Activated CD8-positive, alpha-beta memory T cell treated with anti-CD3 and anti-CD28 coated beads, Interleukin-2, amount 10 ng/mL, durations not matched to agents 7 days and 5 days (primary cell): ENCODE results near the gene MIER3. TPM values are rescaled to one million over a fixed set of nuclear protein-coding genes. Genes with fewer than 3 reads are reported as not detected.
A peak's percentile ranks its signal among the peaks of the same experiment; 100 is the strongest.

Experiments used
- ATAC-seq: fragments of 150-1000 bp; cut with Tn5 transposase; one replicate; pipeline ENCODE4 v1.10.0; 2021; ENCODE audit warnings: moderate library complexity
- CTCF ChIA-PET: fragments of 350-600 bp; sonication (Branson Sonifier 250); formaldehyde crosslinking; loops from one replicate; lab custom pipeline; 2021; ENCODE audit warnings: antibody characterized with exemption; lab: Charles Lee
- DNase-seq: peaks from one replicate; pipeline ENCODE4 v3.0.0-alpha.2; 2020
- H3K27ac Mint-ChIP-seq: one replicate; pipeline ENCODE4 v1.8.0; 2021; ENCODE audit warnings: mild to moderate bottlenecking, mixed read lengths
- H3K27me3 Mint-ChIP-seq: one replicate; pipeline ENCODE4 v1.8.0; 2021; ENCODE audit warnings: mixed read lengths
- H3K36me3 Mint-ChIP-seq: one replicate; pipeline ENCODE4 v1.8.0; 2021; ENCODE audit warnings: mild to moderate bottlenecking, mixed read lengths
- H3K4me1 Mint-ChIP-seq: one replicate; pipeline ENCODE4 v1.8.0; 2021; ENCODE audit warnings: mixed read lengths
- H3K4me3 Mint-ChIP-seq: one replicate; pipeline ENCODE4 v1.8.0; 2021; ENCODE audit warnings: mild to moderate bottlenecking, moderate library complexity, mixed read lengths
- H3K9me3 Mint-ChIP-seq: one replicate; pipeline ENCODE4 v1.8.0; 2022; ENCODE audit warnings: low read depth, mixed read lengths
- total RNA-seq, 2 experiments: library from RNA; stranded (reverse); gene quantifications; one replicate each; pipeline ENCODE4 v1.2.3, GENCODE V29; 2021

MIER3 gene
- total RNA-seq, 2 experiments from 2014 or later, result 23.9 to 24.8 TPM

- Mint-ChIP-seq H3K4me3 (no peak overlapping the region), H3K9me3 (no peaks in the 10 kb centered on the region), H3K4me1 (no peaks in the 10 kb centered on the region), H3K27ac (no peak overlapping the region), H3K27me3 (peaks cover 11% of the 10 kb centered on the region), H3K36me3 (peaks cover 4% of the 10 kb centered on the region)
- DNase-seq (no peak), ATAC-seq (peak; percentile 68)
- CTCF ChIA-PET, result interaction anchor here (1.0 to 5.8 kb wide), 9 partner anchors 9 to 630 kb away, joined by 3 to 33 read pairs (median 5); no protein-coding TSS in a partner anchor
Measured at GRCh38 chr5:56900858-56901578, 50.9 kb downstream of the MIER3 start.

- ATAC-seq (peak; percentile 23), DNase-seq (no peak)
- Mint-ChIP-seq H3K4me1 (no peaks in the 10 kb centered on the region), H3K4me3 (no peak overlapping the region), H3K27me3 (peaks cover 11% of the 10 kb centered on the region), H3K27ac (no peak overlapping the region), H3K9me3 (no peaks in the 10 kb centered on the region), H3K36me3 (peaks cover 7% of the 10 kb centered on the region)
- CTCF ChIA-PET, result interaction anchor here (0.6 to 5.8 kb wide), 10 partner anchors 10 to 629 kb away, joined by 3 to 33 read pairs (median 4); no protein-coding TSS in a partner anchor
Measured at GRCh38 chr5:56900395-56900794, 51.5 kb downstream of the MIER3 start.

- peaks cover 8% of the 10 kb centered on the region for H3K4me1 Mint-ChIP-seq
- H3K4me3 Mint-ChIP-seq, result no peak overlapping the region
- ATAC-seq (no peak), DNase-seq (no peak)
- peaks cover 3% of the 10 kb centered on the region for H3K27me3 Mint-ChIP-seq
- no peaks in the 10 kb centered on the region for H3K9me3 Mint-ChIP-seq
- H3K27ac Mint-ChIP-seq, result no peak overlapping the region
- peaks cover 22% of the 10 kb centered on the region for H3K36me3 Mint-ChIP-seq
- CTCF ChIA-PET, result interaction anchor here (0.7 to 2.9 kb wide), 3 partner anchors 292 to 628 kb away, joined by 3 to 9 read pairs (median 5); no protein-coding TSS in a partner anchor
Measured at GRCh38 chr5:56898213-56898612, 53.7 kb downstream of the MIER3 start.

- H3K9me3 Mint-ChIP-seq, result no peaks in the 10 kb centered on the region
- CTCF ChIA-PET, result interaction anchor here (1.1 to 2.9 kb wide), 4 partner anchors 10 to 627 kb away, joined by 3 to 9 read pairs (median 4); no protein-coding TSS in a partner anchor
- peaks cover 32% of the 10 kb centered on the region for H3K36me3 Mint-ChIP-seq
- peaks cover 12% of the 10 kb centered on the region for H3K4me1 Mint-ChIP-seq
- ATAC-seq, result no peak
- H3K4me3 Mint-ChIP-seq, result no peak overlapping the region
- no peak for DNase-seq
- H3K27ac Mint-ChIP-seq, result no peak overlapping the region
- H3K27me3 Mint-ChIP-seq, result no peaks in the 10 kb centered on the region
Measured at GRCh38 chr5:56896763-56897162, 55.2 kb downstream of the MIER3 start.

GRCh38 chr5:56893251-56893951 lies 58.5 kb downstream of the MIER3 start:
- Mint-ChIP-seq H3K27me3 (no peaks in the 10 kb centered on the region), H3K36me3 (peaks cover 62% of the 10 kb centered on the region), H3K9me3 (no peaks in the 10 kb centered on the region), H3K4me3 (no peak overlapping the region), H3K4me1 (peaks cover 12% of the 10 kb centered on the region), H3K27ac (no peak overlapping the region)
- peak; percentile 36 for ATAC-seq
- CTCF ChIA-PET, result interaction anchor here (1.1 kb wide), 1 partner anchor 55 kb away, joined by 3 read pairs; no protein-coding TSS in a partner anchor
- no peak for DNase-seq

GRCh38 chr5:56881571-56881970 lies 70.4 kb downstream of the MIER3 start:
- ATAC-seq (no peak), DNase-seq (no peak)
- peaks cover 61% of the 10 kb centered on the region for H3K36me3 Mint-ChIP-seq
- H3K27ac Mint-ChIP-seq, result no peak overlapping the region
- no peak overlapping the region for H3K4me3 Mint-ChIP-seq
- H3K4me1 Mint-ChIP-seq, result no peaks in the 10 kb centered on the region
- CTCF ChIA-PET, result no interaction called here
- H3K27me3 Mint-ChIP-seq, result no peaks in the 10 kb centered on the region
- H3K9me3 Mint-ChIP-seq, result no peaks in the 10 kb centered on the region

- no peak overlapping the region for H3K4me3 Mint-ChIP-seq
- no peaks in the 10 kb centered on the region for H3K9me3 Mint-ChIP-seq
- DNase-seq (no peak), ATAC-seq (no peak)
- peaks cover 2% of the 10 kb centered on the region for H3K4me1 Mint-ChIP-seq
- H3K36me3 Mint-ChIP-seq, result peaks cover 53% of the 10 kb centered on the region
- no peak overlapping the region for H3K27ac Mint-ChIP-seq
- no peaks in the 10 kb centered on the region for H3K27me3 Mint-ChIP-seq
- CTCF ChIA-PET, result no interaction called here
Measured at GRCh38 chr5:56876327-56876726, 75.6 kb downstream of the MIER3 start.

GRCh38 chr5:56873056-56873455 lies 78.9 kb downstream of the MIER3 start:
- DNase-seq, result no peak
- H3K4me1 Mint-ChIP-seq, result peaks cover 2% of the 10 kb centered on the region
- H3K9me3 Mint-ChIP-seq, result no peaks in the 10 kb centered on the region
- no peak overlapping the region for H3K27ac Mint-ChIP-seq
- no peak for ATAC-seq
- peaks cover 42% of the 10 kb centered on the region for H3K36me3 Mint-ChIP-seq
- H3K27me3 Mint-ChIP-seq, result no peaks in the 10 kb centered on the region
- CTCF ChIA-PET, result interaction anchor here (0.6 to 0.7 kb wide), 2 partner anchors 27 to 719 kb away, joined by 3 read pairs; no protein-coding TSS in a partner anchor
- no peak overlapping the region for H3K4me3 Mint-ChIP-seq

GRCh38 chr5:56871777-56872176 lies 80.1 kb downstream of the MIER3 start:
- DNase-seq (no peak), ATAC-seq (no peak)
- Mint-ChIP-seq H3K36me3 (peaks cover 36% of the 10 kb centered on the region), H3K27me3 (no peaks in the 10 kb centered on the region), H3K9me3 (no peaks in the 10 kb centered on the region), H3K4me1 (peaks cover 2% of the 10 kb centered on the region), H3K27ac (no peak overlapping the region), H3K4me3 (no peak overlapping the region)
- CTCF ChIA-PET, result no interaction called here

Other genes with a start within 250 kb of the MIER3 start
- gene MAP3K1, start 136.6 kb downstream of the MIER3 start, total RNA-seq, result 10 to 100 TPM; 20.1 to 20.9 TPM
- 1 to 10 TPM; 7.4 to 8.2 TPM for gene SETD9, start 42.5 kb downstream of the MIER3 start, total RNA-seq
- gene GPBP1, start 221.9 kb upstream of the MIER3 start, total RNA-seq, result 100 to 1,000 TPM in 1 of 2 experiments, 10 to 100 TPM in 1; 95.0 to 101 TPM